H1 (cell line): Measurements from ENCODE around the gene PCBP2. TPM values are rescaled to one million over a fixed set of nuclear protein-coding genes. Genes with fewer than 3 reads are reported as not detected.

Experiments
- CTCF ChIA-PET: fragments of 300-600 bp; sonication (Branson Sonifier 250); formaldehyde crosslinking; loops from one replicate; lab custom pipeline; 2021; ENCODE audit not compliant: partially characterized antibody; lab: Charles Lee
- POLR2A ChIA-PET: fragments of 300-600 bp; sonication (Branson Sonifier 250); formaldehyde crosslinking; loops from one replicate; lab custom pipeline; 2021; ENCODE audit warnings: inconsistent platforms; ENCODE audit not compliant: partially characterized antibody; lab: Charles Lee
- DNase-seq, 2 experiments: peaks; one replicate each; pipeline versions ENCODE4 v3.0.0 to v3.0.0-alpha.2; 2010 to 2022; ENCODE audit warnings: low spot score in 2 of 2, low read depth in 1 of 2, mixed read lengths in 1 of 2
- FAIRE-seq: peaks from 2 replicates; lab custom pipeline; 2011; peaks lifted over from hg19 to GRCh38; lab: Jason Lieb, UNC
- H2AFZ ChIP-seq: 2 replicates; pipeline ENCODE4 v1.8.1; 2012; ENCODE audit warnings: low read length, inconsistent platforms
- H2AK5ac ChIP-seq: 2 replicates; pipeline ENCODE4 v1.6.1; 2013; ENCODE audit warnings: low read depth, low read length
- H2BK120ac ChIP-seq: replicated peaks from 2 replicates; pipeline ENCODE3; 2013; ENCODE audit warnings: low read depth, low read length, inconsistent platforms
- H2BK12ac ChIP-seq: 2 replicates; pipeline ENCODE4 v1.6.1; 2013; ENCODE audit warnings: low read depth, low read length
- H2BK15ac ChIP-seq: 2 replicates; pipeline ENCODE4 v1.6.1; 2013; ENCODE audit warnings: low read length
- H2BK20ac ChIP-seq: 2 replicates; pipeline ENCODE4 v1.6.1; 2013; ENCODE audit warnings: low read length
- H2BK5ac ChIP-seq: 2 replicates; pipeline ENCODE4 v1.6.1; 2013; ENCODE audit warnings: low read depth, low read length
- H3K14ac ChIP-seq: 2 replicates; pipeline ENCODE4 v1.6.1; 2013; ENCODE audit warnings: inconsistent platforms; ENCODE audit not compliant: insufficient read length
- H3K18ac ChIP-seq: 2 replicates; pipeline ENCODE4 v1.6.1; 2013; ENCODE audit warnings: low read length; ENCODE audit errors: extremely low read depth
- H3K23ac ChIP-seq: 2 replicates; pipeline ENCODE4 v1.6.1; 2013; ENCODE audit warnings: inconsistent platforms; ENCODE audit not compliant: insufficient read length
- H3K23me2 ChIP-seq: 2 replicates; pipeline ENCODE4 v1.6.1; 2013; ENCODE audit warnings: low read depth, low read length
- H3K27ac ChIP-seq: 2 replicates; pipeline ENCODE4 v1.6.1; 2011; ENCODE audit warnings: low read depth, low read length, inconsistent platforms
- H3K27me3 ChIP-seq, 4 experiments: replicated peaks in 1 of 4; 1 replicate in 1 of 4; 2 replicates in 3 of 4; pipeline versions ENCODE4 v1.6.1 to v1.8.1; 2011 to 2013; ENCODE audit warnings: low read length in 3 of 4, mild to moderate bottlenecking in 3 of 4, inconsistent platforms in 2 of 4, mixed read lengths in 2 of 4, moderate library complexity in 1 of 4; ENCODE audit not compliant: control insufficient read depth in 3 of 4, insufficient read depth in 3 of 4; ENCODE audit errors: extremely low read depth in 1 of 4
- H3K36me3 ChIP-seq, 4 experiments: 2 replicates each; pipeline versions ENCODE4 v1.6.1 to v1.8.1; 2011 to 2013; ENCODE audit warnings: mild to moderate bottlenecking in 4 of 4, low read length in 3 of 4, moderate library complexity in 2 of 4, control low read depth in 1 of 4, inconsistent platforms in 1 of 4; ENCODE audit not compliant: insufficient read depth in 4 of 4, control insufficient read depth in 2 of 4
- H3K4ac ChIP-seq: replicated peaks from 2 replicates; pipeline ENCODE3; 2013; ENCODE audit warnings: low read length, low read depth, mixed read lengths, inconsistent platforms; ENCODE audit not compliant: insufficient read length
- H3K4me1 ChIP-seq, 4 experiments: replicated peaks in 1 of 4; 1 replicate in 1 of 4; 2 replicates in 3 of 4; pipeline versions ENCODE4 v1.6.1 to v1.8.1; 2011 to 2013; ENCODE audit warnings: low read length in 3 of 4, inconsistent platforms in 2 of 4, mixed read lengths in 1 of 4; ENCODE audit not compliant: insufficient read depth in 4 of 4, control insufficient read depth in 3 of 4
- H3K4me2 ChIP-seq, 2 experiments: 2 replicates each; pipeline versions ENCODE4 v1.6.1 to v1.8.1; 2011 to 2013; ENCODE audit warnings: low read depth in 2 of 2, low read length in 2 of 2, control low read depth in 1 of 2, inconsistent platforms in 1 of 2, mild to moderate bottlenecking in 1 of 2; ENCODE audit not compliant: insufficient read depth in 1 of 2
- H3K4me3 ChIP-seq, 4 experiments: fragments of 200-600, 300-600 bp in 1 of 4; sonication (generic), shearing (Covaris generic), sonication (Bioruptor Twin) in 1 of 4; 2 replicates each; pipeline versions ENCODE4 v1.5.1 to v1.8.1; 2011 to 2016; ENCODE audit warnings: low read length in 4 of 4, low read depth in 3 of 4, control low read depth in 2 of 4, inconsistent platforms in 2 of 4, mild to moderate bottlenecking in 2 of 4, mixed read lengths in 1 of 4, moderate library complexity in 1 of 4; ENCODE audit not compliant: insufficient read depth in 2 of 4; ENCODE audit errors: extremely low read depth in 1 of 4
- H3K56ac ChIP-seq: replicated peaks from 2 replicates; pipeline ENCODE3; 2013; ENCODE audit warnings: low read depth, mild to moderate bottlenecking, mixed read lengths, low read length, inconsistent platforms; ENCODE audit not compliant: insufficient read length
- H3K79me1 ChIP-seq: 2 replicates; pipeline ENCODE4 v1.6.1; 2013; ENCODE audit warnings: low read depth, low read length, control low read depth
- H3K79me2 ChIP-seq, 2 experiments: 2 replicates each; pipeline versions ENCODE4 v1.6.1 to v1.8.1; 2012 to 2013; ENCODE audit warnings: low read length in 2 of 2, mild to moderate bottlenecking in 2 of 2, inconsistent platforms in 1 of 2; ENCODE audit not compliant: insufficient read depth in 2 of 2, control insufficient read depth in 1 of 2
- H3K9ac ChIP-seq, 4 experiments: replicated peaks in 1 of 4; 1 replicate in 1 of 4; 2 replicates in 3 of 4; pipeline versions ENCODE4 v1.6.1 to v1.8.1; 2011 to 2013; ENCODE audit warnings: low read depth in 3 of 4, low read length in 3 of 4, control low read depth in 2 of 4, mild to moderate bottlenecking in 2 of 4, moderate library complexity in 2 of 4, inconsistent platforms in 1 of 4; ENCODE audit errors: extremely low read depth in 1 of 4
- H3K9me3 ChIP-seq, 2 experiments: 2 replicates each; pipeline versions ENCODE4 v1.6.1 to v1.8.1; 2012 to 2013; ENCODE audit warnings: mild to moderate bottlenecking in 2 of 2, moderate library complexity in 2 of 2, control low read depth in 1 of 2, inconsistent platforms in 1 of 2, low read depth in 1 of 2, low read length in 1 of 2, mixed read lengths in 1 of 2; ENCODE audit not compliant: insufficient read depth in 2 of 2
- H4K20me1 ChIP-seq, 2 experiments: replicated peaks in 1 of 2; 2 replicates each; pipeline versions ENCODE3 to v1.8.1; 2011 to 2013; ENCODE audit warnings: inconsistent platforms in 2 of 2, low read length in 2 of 2, mild to moderate bottlenecking in 1 of 2; ENCODE audit not compliant: insufficient read depth in 2 of 2, control insufficient read depth in 1 of 2
- H4K5ac ChIP-seq: 2 replicates; pipeline ENCODE4 v1.6.1; 2013; ENCODE audit warnings: low read length, low read depth, mixed read lengths, inconsistent platforms; ENCODE audit not compliant: insufficient read length
- H4K8ac ChIP-seq: 2 replicates; pipeline ENCODE4 v1.8.0; 2013; ENCODE audit warnings: mild to moderate bottlenecking, moderate library complexity, low read length, inconsistent platforms; ENCODE audit not compliant: insufficient read depth; ENCODE audit errors: extremely low read depth
- H4K91ac ChIP-seq: replicated peaks from 2 replicates; pipeline ENCODE3; 2013; ENCODE audit warnings: low read length, mixed read lengths, inconsistent platforms; ENCODE audit not compliant: insufficient read length
- BACH1 ChIP-seq: IDR thresholded peaks from 2 replicates; pipeline ENCODE4 v1.6.1; 2012; ENCODE audit warnings: low read length, improper control_type of control experiment
- CBX8 ChIP-seq: fragments of 300-800, 300-1000 bp; sonication (generic); IDR thresholded peaks from 2 replicates; pipeline ENCODE4 v1.7.1; 2016; ENCODE audit warnings: low read depth, low read length, borderline replicate concordance
- NANOG ChIP-seq: IDR thresholded peaks from 2 replicates; pipeline ENCODE4 v1.6.1; 2011; ENCODE audit warnings: low read length, low read depth, mild to moderate bottlenecking, inconsistent platforms; ENCODE audit not compliant: insufficient read depth, poor library complexity, severe bottlenecking
- POLR2A ChIP-seq, 2 experiments: IDR thresholded peaks; 1 replicate in 1 of 2; 2 replicates in 1 of 2; pipeline ENCODE4 v1.6.1; 2011; ENCODE audit warnings: low read depth in 2 of 2, low read length in 2 of 2, mild to moderate bottlenecking in 2 of 2; ENCODE audit errors: control extremely low read depth in 1 of 2
- POLR2AphosphoS5 ChIP-seq: IDR thresholded peaks from 2 replicates; pipeline ENCODE4 v1.6.1; 2011; ENCODE audit warnings: low read depth, low read length
- POU5F1 ChIP-seq: IDR thresholded peaks from 2 replicates; pipeline ENCODE4 v1.6.1; 2011; ENCODE audit warnings: low read depth, mild to moderate bottlenecking, low read length, moderate library complexity
- RAD21 ChIP-seq, 2 experiments: IDR thresholded peaks in 1 of 2; conservative IDR thresholded peaks in 1 of 2; 2 replicates each; pipeline ENCODE4 v1.6.1; 2011; ENCODE audit warnings: low read depth in 2 of 2, low read length in 2 of 2, improper control_type of control experiment in 1 of 2, inconsistent platforms in 1 of 2, mild to moderate bottlenecking in 1 of 2, moderate library complexity in 1 of 2
- RFX5 ChIP-seq: IDR thresholded peaks from 2 replicates; pipeline ENCODE4 v1.6.1; 2011; ENCODE audit warnings: low read depth, low read length, improper control_type of control experiment, borderline replicate concordance
- SIRT6 ChIP-seq: IDR thresholded peaks from one replicate; pipeline ENCODE4 v1.7.1; 2012; ENCODE audit warnings: low read length, inconsistent platforms
- SIX5 ChIP-seq: IDR thresholded peaks from 2 replicates; pipeline ENCODE4 v1.6.1; 2011; ENCODE audit warnings: mild to moderate bottlenecking, low read depth, low read length
- TAF1 ChIP-seq: IDR thresholded peaks from 2 replicates; pipeline ENCODE4 v1.6.1; 2011; ENCODE audit warnings: mild to moderate bottlenecking, low read depth, low read length
- TEAD4 ChIP-seq: IDR thresholded peaks from 2 replicates; pipeline ENCODE4 v1.6.1; 2012; ENCODE audit warnings: low read depth, low read length, inconsistent platforms, mixed read lengths
- WGBS, 2 experiments: shearing (Covaris generic) in 1 of 2; methylation state at CpG; one replicate each; pipeline versions ENCODE4 v1.1.6 to v1.1.7; 2013 to 2015; ENCODE audit warnings: low lambda C conversion rate in 2 of 2, mixed read lengths in 2 of 2, inconsistent platforms in 1 of 2, low coverage in 1 of 2, missing lambda C conversion rate in 1 of 2; ENCODE audit not compliant: insufficient replicate concordance in 2 of 2, insufficient coverage in 1 of 2, insufficient read length in 1 of 2; ENCODE audit errors: extremely low coverage in 1 of 2, missing lambda C conversion rate in 1 of 2; 5-methylcytosine and 5-hydroxymethylcytosine counted together
- polyA plus RNA-seq, 7 experiments: library from polyadenylated mRNA; depleted of rRNA in 3 of 7; stranded (reverse) in 5 of 7; unstranded in 2 of 7; fragments of >200 nt in 5 of 7; fragments of 200-250 nt in 2 of 7; gene quantifications; 1 replicate in 5 of 7; 2 replicates in 1 of 7; 4 replicates in 1 of 7; pipeline versions ENCODE4 v1.2.1 to v1.2.3, GENCODE V29; 2011 to 2013; ENCODE audit warnings: missing spikeins in 2 of 7, mixed read lengths in 2 of 7
- total RNA-seq: library from RNA; stranded (reverse); fragmentation: NEBNext Ultra II Directional; extraction: Animal tissue kit (Norgen Biotek cat#: 25700); gene quantifications from 2 replicates; pipeline ENCODE4 v1.2.1, GENCODE V29; 2021

PCBP2 gene
- total and polyA plus RNA-seq, 2 of the 8 experiments (the other 6 are each of a cell fraction or from before 2014, with no cell fraction given), result 470 to 1,123 TPM

DNA sequence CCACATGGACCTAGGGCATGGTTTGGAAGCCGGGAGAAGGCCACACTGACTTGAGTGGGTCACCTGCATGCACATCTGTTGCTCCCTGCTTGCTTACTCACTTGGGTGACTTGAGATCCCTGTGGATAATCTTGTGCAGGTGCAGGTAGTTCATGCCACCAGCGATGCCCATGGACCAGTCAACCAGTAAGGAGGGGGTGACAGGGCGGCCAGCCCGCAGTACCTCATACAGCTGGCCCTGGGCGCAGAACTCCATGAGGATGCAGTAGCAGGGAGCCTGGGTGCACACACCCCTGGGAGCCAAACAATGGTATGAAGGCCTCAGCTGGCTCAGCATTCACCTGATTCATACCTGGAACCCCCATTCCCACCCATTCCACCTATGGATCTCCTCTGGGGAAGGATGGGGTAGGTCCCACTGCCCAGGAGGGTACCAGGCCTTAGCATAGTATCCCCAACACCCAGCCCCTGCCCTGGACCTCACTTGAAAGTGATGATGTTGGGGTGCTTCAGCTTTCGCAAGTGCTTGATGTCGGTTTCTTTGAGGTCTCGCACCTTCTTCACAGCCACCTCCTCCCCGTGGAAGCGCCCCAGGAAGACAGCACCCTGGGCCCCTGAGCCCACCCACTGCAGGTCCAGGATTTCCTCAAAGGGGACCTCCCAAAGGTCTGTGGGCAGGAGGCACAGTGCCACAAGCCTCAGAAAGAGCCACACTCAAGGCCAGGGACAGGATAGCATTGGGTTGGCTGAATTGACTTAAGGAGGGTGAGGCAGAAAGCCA is 34.2 kb downstream of the PCBP2 start:
- no peak overlapping the region for H3K56ac ChIP-seq
- no peak overlapping the region for H3K4me2 ChIP-seq
- H2AFZ ChIP-seq, result no peak overlapping the region
- H3K9me3 ChIP-seq, result no peaks in the 10 kb centered on the region
- H3K36me3 ChIP-seq, result peaks cover 4 to 46% (median 19%) of the 10 kb centered on the region in 4 experiments; a peak in 6 of 8 replicates
- H3K4me1 ChIP-seq, result peaks cover 0 to 5% (median 0%) of the 10 kb centered on the region in 4 experiments; a peak in 2 of 7 replicates
- no peaks in the 10 kb centered on the region for H3K27me3 ChIP-seq
- no peak overlapping the region for H3K4me3 ChIP-seq
- no peak overlapping the region for H2BK15ac ChIP-seq
- H2BK12ac ChIP-seq, result no peak overlapping the region
- H2BK20ac ChIP-seq, result no peak overlapping the region
- H3K79me2 ChIP-seq, result no peaks in the 10 kb centered on the region
- no peak overlapping the region for H3K23ac ChIP-seq
- H4K91ac ChIP-seq, result no peak overlapping the region
- H3K18ac ChIP-seq, result no peak overlapping the region
- peaks cover 14 to 33% of the 10 kb centered on the region in 2 experiments for H4K20me1 ChIP-seq
- H2BK120ac ChIP-seq, result no peak overlapping the region
- 92% methylated on average over 10 of the region's 10 CpGs; no CpG with 5 or more reads in 1 of the 2 experiments for WGBS, 2 experiments
- H4K5ac ChIP-seq, result no peak overlapping the region
- FAIRE-seq (no peak), DNase-seq (no peak)
- no peak overlapping the region for H3K27ac ChIP-seq
- CTCF ChIA-PET, result interaction anchor here (1.0 to 6.7 kb wide), 5 partner anchors 9 to 134 kb away, joined by 3 to 51 read pairs (median 4); partner anchors contain the start of genes MAP3K12 and NPFF
- H2AK5ac ChIP-seq, result no peak overlapping the region
- POLR2A ChIA-PET, result interaction anchor here (0.7 to 67.0 kb wide), 3 partner anchors 8 to 65 kb away, joined by 3 to 3397 read pairs (median 3397); partner anchors contain the start of genes MAP3K12, NPFF, PCBP2 and PRR13
- no peaks in the 10 kb centered on the region for H3K23me2 ChIP-seq
- H3K9ac ChIP-seq, result no peak overlapping the region
- no peak overlapping the region for H3K14ac ChIP-seq
- no peaks in the 10 kb centered on the region for H3K79me1 ChIP-seq
- H2BK5ac ChIP-seq, result no peak overlapping the region
- H4K8ac ChIP-seq, result peak overlapping the region; percentile 35; the same call in 1 of the 2 replicates
- no peak overlapping the region for H3K4ac ChIP-seq
- TF ChIP-seq NANOG (no peak), POU5F1 (no peak), TAF1 (no peak), POLR2AphosphoS5 (0 out of 2 replicates have a peak, but pooled peaks have one; percentile 11), RAD21 (IDR thresholded peaks at IDR 0.05 in 1 of 2, conservative IDR thresholded peaks at IDR 0.05 in 1 of 2; ENCODE audit: low read depth in 2 of 2, low read length in 2 of 2) (no peak), CBX8 (no peak), BACH1 (no peak), RFX5 (no peak), SIRT6 (no peak), POLR2A (IDR thresholded peaks at IDR 0.05; ENCODE audit: control extremely low read depth in 1 of 2, low read depth in 2 of 2, low read length in 2 of 2) (peak in 1 of 2 experiments; percentile 2; a peak in 1 of 3 replicates), SIX5 (no peak), TEAD4 (no peak)
